HG02678 (cell line): ENCODE results near the gene IL1RAPL2.
"Not testable (repeated sequence)": the region's sequence is repeated elsewhere in the genome, so short reads cannot be mapped to it uniquely, and the experiment has no call there.

ENCODE experiments used
- ATAC-seq: cut with Tn5 transposase; IDR thresholded peaks from one replicate; pipeline ENCODE4 v1.9.1; 2021; ENCODE audit warnings: mild to moderate bottlenecking, moderate library complexity; ENCODE audit not compliant: unreplicated experiment

Gene IL1RAPL2

DNA sequence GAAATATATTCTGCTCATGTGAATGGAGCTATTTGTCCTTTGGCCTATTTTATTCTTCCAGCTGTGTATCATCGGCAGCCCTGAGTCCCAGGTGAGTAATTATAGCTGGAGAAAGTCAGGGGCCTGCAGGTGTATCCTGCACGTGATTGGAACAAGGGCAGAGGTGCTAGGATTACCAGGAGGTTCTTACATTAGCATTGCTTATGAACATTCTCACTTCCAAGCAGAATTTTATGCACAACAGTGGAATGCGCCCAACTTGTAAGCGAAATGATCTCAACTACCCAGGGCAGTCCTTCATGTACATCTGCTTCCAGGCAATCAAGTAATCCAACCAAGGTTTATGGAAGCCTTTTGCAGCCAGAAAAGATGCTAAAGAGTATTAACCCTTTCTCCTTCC, 1187.4 kb downstream of the IL1RAPL2 start:
- no peak for ATAC-seq

DNA sequence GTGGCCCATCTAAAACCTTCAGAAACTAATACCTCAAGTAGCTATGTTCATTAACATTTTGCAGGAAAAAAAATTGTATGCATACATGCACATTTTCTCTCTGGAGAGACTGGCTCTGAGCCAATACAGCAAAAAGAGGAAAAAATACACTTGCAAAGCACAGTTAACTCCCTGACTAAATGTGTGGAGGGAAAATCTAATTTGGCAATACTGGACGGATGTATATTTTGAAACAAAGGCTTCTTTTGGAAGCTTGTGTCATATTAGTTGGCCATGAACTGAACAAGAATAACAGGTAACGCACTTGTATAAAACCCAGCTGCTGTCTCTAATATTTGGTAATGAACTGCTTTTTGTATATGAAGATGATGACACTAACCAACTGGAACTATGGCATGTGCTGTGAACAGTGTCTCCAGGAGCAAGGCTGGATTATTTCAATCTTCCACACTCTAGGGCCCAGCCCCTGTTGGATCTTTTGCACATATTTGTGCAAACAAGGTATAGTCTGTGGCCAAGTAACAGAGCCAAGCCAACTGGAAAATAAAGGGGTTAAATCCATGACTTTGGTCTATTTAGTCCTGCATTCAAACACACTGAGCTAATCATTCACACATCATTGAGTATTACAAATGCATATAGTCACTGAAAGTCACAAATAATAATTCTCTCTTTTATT, 1188.4 kb downstream of the IL1RAPL2 start:
- ATAC-seq = no peak

DNA sequence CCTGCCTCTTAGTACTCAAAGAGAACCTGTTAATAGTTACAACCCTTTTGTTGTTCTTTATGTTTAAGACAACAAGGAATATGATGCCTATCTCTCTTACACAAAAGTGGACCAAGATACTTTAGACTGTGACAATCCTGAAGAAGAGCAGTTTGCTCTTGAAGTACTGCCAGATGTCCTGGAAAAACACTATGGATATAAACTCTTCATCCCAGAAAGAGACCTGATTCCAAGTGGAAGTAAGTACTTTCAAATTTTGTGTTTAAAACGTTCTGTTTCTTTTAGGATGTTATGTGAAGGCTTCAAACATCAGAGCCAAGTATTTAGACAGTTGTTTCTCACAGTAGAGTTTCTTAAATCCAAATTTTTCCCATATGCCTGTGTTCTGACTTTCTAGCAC, 1189.1 kb downstream of the IL1RAPL2 start:
- no peak for ATAC-seq

DNA sequence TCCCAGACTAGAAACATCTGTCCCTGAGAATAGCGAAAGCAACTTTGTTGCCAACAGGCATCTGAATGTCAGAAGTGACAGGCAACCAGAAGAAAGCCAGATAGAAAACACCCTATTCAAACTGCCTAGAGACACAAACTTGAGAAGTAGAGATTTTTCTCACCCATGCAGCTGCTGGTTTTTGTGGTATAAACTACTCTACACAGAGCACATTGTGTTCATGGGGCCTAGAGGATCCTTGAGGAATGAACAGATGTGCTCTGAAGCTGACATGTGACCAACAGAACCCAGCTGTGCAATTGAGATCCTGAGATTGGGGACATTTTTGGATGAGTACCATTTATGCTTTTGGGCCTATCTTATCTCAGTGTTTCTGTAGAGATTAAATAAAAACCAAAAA, 1192.8 kb downstream of the IL1RAPL2 start:
- ATAC-seq = no peak

DNA sequence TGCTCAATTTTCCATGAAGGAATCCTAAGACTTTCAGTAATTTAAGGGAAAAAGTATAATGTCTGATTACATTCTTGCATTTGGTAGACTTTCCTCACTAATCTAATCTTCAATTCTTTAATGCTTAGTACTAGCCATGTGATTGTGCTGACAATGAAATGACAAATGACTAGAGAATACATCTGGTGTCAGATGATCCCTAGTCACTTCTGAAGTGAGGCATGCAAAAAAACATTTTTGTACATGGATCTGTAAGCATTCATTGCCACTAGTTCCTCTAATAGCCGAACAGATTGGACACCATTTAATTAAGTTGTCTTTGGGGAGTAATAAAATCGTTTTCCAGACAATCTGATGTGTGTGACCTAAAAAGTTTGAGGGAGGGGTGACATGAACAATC, 1193.6 kb downstream of the IL1RAPL2 start:
- ATAC-seq = no peak

DNA sequence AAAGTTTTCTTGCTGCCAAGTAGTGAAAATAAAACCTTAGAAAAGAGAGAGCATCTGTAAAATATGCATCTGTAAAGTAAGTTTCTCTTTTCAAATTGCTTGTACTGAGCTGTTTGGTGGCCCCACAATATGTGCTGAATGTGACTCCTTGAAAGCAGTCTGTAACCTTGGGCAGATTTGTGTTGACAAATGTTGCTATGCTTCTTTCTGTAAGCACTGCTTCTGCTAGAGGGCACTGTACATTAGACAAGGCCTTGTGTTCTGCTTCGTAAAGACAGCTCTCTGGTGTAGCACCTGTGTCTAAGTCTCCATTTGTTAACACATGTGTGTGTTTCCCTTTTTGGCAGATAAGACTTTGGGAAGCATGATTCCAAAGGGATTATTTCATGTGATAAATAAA, 1199.7 kb downstream of the IL1RAPL2 start:
- ATAC-seq = no peak

DNA sequence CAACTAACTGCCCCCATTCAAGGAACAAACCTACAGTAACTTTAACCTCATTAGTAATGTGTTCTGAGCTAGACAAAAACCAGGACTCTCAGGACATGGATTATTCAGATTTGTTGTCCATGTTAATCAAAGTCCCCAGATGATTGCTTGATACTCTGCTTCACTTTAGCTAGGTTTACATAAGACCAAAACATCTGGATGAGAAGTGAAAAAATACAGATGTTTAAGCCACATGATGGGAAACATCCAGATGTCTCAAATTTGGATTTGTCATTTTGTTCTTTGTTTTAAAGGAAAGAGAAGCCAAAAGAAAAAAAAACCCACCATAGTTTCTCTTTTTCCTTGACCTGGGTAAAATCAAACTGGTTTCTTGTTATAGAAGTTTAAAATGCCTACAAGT, 1207.8 kb downstream of the IL1RAPL2 start:
- no peak for ATAC-seq

DNA sequence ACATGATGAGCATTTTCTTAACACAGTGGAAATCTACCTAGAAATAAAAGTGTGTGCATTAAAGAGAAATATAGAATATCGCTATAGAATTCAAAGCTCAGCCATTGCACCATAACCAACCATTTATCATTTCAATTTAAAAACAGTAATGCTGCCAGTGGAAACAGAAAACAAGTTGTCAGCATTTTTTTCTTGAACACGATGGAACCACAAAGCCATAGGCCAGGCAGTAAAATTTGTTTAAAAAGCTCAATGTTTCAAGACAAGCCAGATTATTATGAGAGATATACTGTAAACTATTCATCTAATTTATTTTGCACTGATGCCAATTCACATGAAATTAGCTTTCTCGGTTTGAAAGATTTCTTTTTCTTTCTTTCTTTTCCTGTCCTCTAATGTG, 1209.7 kb downstream of the IL1RAPL2 start:
- no peak for ATAC-seq

DNA sequence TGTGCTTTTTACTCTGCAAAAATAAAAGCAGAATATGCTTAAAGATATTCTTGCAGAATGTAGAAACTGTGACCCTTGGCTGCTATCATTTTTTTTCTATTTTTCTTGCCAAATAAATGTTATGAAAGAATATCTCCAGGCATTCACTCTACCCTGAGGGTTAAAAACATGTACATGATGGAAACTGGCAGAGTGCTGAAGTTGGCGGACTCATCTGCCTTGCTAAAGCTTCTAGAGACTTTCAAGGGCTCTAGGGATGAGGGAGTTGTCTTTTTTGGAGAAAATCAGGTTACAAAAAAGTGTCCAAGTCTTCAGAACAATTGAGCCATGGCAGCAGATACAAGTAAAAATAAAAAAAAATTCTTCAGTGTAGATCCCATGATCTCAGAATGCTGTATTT, 1215.8 kb downstream of the IL1RAPL2 start:
- no peak for ATAC-seq

DNA sequence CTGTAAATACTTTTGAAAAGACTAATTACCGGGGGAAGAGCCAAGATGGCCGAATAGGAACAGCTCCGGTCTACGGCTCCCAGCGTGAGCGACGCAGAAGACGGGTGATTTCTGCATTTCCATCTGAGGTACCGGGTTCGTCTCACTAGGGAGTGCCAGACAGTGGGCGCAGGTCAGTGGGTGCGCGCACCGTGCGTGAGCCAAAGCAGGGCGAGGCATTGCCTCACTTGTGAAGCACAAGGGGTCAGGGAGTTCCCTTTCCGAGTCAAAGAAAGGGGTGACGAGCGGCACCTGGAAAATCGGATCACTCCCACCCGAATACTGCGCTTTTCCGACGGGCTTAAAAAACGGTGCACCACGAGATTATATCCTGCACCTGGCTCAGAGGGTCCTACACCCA, 1230.9 kb downstream of the IL1RAPL2 start:
- ATAC-seq = not testable (repeated sequence)

DNA sequence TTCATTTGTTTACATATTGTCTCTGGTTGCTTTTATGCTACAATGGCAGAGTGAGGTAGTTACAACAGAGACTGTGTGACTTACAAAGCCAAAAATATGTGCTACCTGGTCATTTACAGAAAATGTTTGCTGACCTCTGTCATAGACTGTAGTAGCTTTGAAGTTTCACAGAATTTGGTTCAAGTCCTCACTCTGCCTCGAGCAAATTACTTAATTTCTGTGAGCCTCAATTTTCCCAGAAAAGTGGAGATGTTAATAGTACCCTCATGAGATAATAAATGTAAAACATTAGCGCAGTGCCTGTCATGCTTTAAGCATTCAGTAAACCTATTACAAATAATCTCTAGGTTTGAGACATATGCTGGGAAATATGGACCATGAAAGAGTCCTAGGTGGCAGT, 1237.9 kb downstream of the IL1RAPL2 start:
- ATAC-seq = no peak

DNA sequence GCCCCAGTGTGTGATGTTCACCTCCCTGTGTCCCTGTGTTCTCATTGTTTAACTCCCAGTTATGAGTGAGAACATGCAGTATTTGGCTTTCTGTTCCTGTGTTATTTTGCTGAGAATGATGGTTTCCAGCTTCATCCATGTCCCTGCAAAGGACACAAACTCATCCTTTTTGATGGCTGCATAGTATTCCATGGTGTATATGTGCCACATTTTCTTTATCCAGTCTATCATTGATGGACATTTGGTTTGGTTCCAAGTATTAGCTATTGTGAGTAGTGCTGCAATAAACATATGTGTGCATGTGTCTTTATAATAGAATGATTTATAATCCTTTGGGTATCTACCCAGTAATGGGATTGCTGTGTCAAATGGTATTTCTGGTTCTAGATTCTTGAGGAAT, 1239.7 kb downstream of the IL1RAPL2 start:
- not testable (repeated sequence) for ATAC-seq

DNA sequence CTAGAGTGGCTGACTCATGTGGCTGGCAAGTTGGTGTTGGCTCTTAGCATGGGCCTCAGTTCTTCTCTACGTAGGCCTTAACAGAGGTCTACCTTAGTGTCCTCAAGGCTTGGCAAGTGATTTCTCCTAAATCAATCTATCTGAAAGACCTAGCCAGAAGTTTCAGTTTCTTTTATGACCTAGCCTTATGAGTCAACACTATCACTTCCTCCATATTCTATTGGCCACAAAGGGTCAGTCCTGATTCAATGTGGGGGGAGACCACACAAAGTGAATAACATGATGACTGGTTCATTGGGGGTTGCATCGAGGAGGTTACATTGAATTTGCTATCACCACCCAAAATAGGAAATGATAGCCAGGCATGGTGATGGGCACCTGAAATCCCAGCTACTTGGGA, 1250.5 kb downstream of the IL1RAPL2 start:
- ATAC-seq = no peak
